H1 (cell line): ENCODE measurements around the gene SLC32A1. TPM values are rescaled to one million over a fixed set of nuclear protein-coding genes. Genes with fewer than 3 reads are reported as not detected.

Experiments
- CTCF ChIA-PET: fragments of 300-600 bp; sonication (Branson Sonifier 250); formaldehyde crosslinking; loops from one replicate; lab custom pipeline; 2021; ENCODE audit not compliant: partially characterized antibody; lab: Charles Lee
- POLR2A ChIA-PET: fragments of 300-600 bp; sonication (Branson Sonifier 250); formaldehyde crosslinking; loops from one replicate; lab custom pipeline; 2021; ENCODE audit warnings: inconsistent platforms; ENCODE audit not compliant: partially characterized antibody; lab: Charles Lee
- DNase-seq, 2 experiments: peaks; one replicate each; pipeline versions ENCODE4 v3.0.0 to v3.0.0-alpha.2; 2010 to 2022; ENCODE audit warnings: low spot score in 2 of 2, low read depth in 1 of 2, mixed read lengths in 1 of 2
- FAIRE-seq: peaks from 2 replicates; lab custom pipeline; 2011; peaks lifted over from hg19 to GRCh38; lab: Jason Lieb, UNC
- H2AFZ ChIP-seq: 2 replicates; pipeline ENCODE4 v1.8.1; 2012; ENCODE audit warnings: low read length, inconsistent platforms
- H2AK5ac ChIP-seq: 2 replicates; pipeline ENCODE4 v1.6.1; 2013; ENCODE audit warnings: low read depth, low read length
- H2BK120ac ChIP-seq: replicated peaks from 2 replicates; pipeline ENCODE3; 2013; ENCODE audit warnings: low read depth, low read length, inconsistent platforms
- H2BK12ac ChIP-seq: 2 replicates; pipeline ENCODE4 v1.6.1; 2013; ENCODE audit warnings: low read depth, low read length
- H2BK15ac ChIP-seq: 2 replicates; pipeline ENCODE4 v1.6.1; 2013; ENCODE audit warnings: low read length
- H2BK20ac ChIP-seq: 2 replicates; pipeline ENCODE4 v1.6.1; 2013; ENCODE audit warnings: low read length
- H2BK5ac ChIP-seq: 2 replicates; pipeline ENCODE4 v1.6.1; 2013; ENCODE audit warnings: low read depth, low read length
- H3K14ac ChIP-seq: 2 replicates; pipeline ENCODE4 v1.6.1; 2013; ENCODE audit warnings: inconsistent platforms; ENCODE audit not compliant: insufficient read length
- H3K18ac ChIP-seq: 2 replicates; pipeline ENCODE4 v1.6.1; 2013; ENCODE audit warnings: low read length; ENCODE audit errors: extremely low read depth
- H3K23ac ChIP-seq: 2 replicates; pipeline ENCODE4 v1.6.1; 2013; ENCODE audit warnings: inconsistent platforms; ENCODE audit not compliant: insufficient read length
- H3K23me2 ChIP-seq: 2 replicates; pipeline ENCODE4 v1.6.1; 2013; ENCODE audit warnings: low read depth, low read length
- H3K27ac ChIP-seq: 2 replicates; pipeline ENCODE4 v1.6.1; 2011; ENCODE audit warnings: low read depth, low read length, inconsistent platforms
- H3K27me3 ChIP-seq, 4 experiments: replicated peaks in 1 of 4; 1 replicate in 1 of 4; 2 replicates in 3 of 4; pipeline versions ENCODE4 v1.6.1 to v1.8.1; 2011 to 2013; ENCODE audit warnings: low read length in 3 of 4, mild to moderate bottlenecking in 3 of 4, inconsistent platforms in 2 of 4, mixed read lengths in 2 of 4, moderate library complexity in 1 of 4; ENCODE audit not compliant: control insufficient read depth in 3 of 4, insufficient read depth in 3 of 4; ENCODE audit errors: extremely low read depth in 1 of 4
- H3K36me3 ChIP-seq, 4 experiments: 2 replicates each; pipeline versions ENCODE4 v1.6.1 to v1.8.1; 2011 to 2013; ENCODE audit warnings: mild to moderate bottlenecking in 4 of 4, low read length in 3 of 4, moderate library complexity in 2 of 4, control low read depth in 1 of 4, inconsistent platforms in 1 of 4; ENCODE audit not compliant: insufficient read depth in 4 of 4, control insufficient read depth in 2 of 4
- H3K4ac ChIP-seq: replicated peaks from 2 replicates; pipeline ENCODE3; 2013; ENCODE audit warnings: low read length, low read depth, mixed read lengths, inconsistent platforms; ENCODE audit not compliant: insufficient read length
- H3K4me1 ChIP-seq, 4 experiments: replicated peaks in 1 of 4; 1 replicate in 1 of 4; 2 replicates in 3 of 4; pipeline versions ENCODE4 v1.6.1 to v1.8.1; 2011 to 2013; ENCODE audit warnings: low read length in 3 of 4, inconsistent platforms in 2 of 4, mixed read lengths in 1 of 4; ENCODE audit not compliant: insufficient read depth in 4 of 4, control insufficient read depth in 3 of 4
- H3K4me2 ChIP-seq, 2 experiments: 2 replicates each; pipeline versions ENCODE4 v1.6.1 to v1.8.1; 2011 to 2013; ENCODE audit warnings: low read depth in 2 of 2, low read length in 2 of 2, control low read depth in 1 of 2, inconsistent platforms in 1 of 2, mild to moderate bottlenecking in 1 of 2; ENCODE audit not compliant: insufficient read depth in 1 of 2
- H3K4me3 ChIP-seq, 4 experiments: fragments of 200-600, 300-600 bp in 1 of 4; sonication (generic), shearing (Covaris generic), sonication (Bioruptor Twin) in 1 of 4; 2 replicates each; pipeline versions ENCODE4 v1.5.1 to v1.8.1; 2011 to 2016; ENCODE audit warnings: low read length in 4 of 4, low read depth in 3 of 4, control low read depth in 2 of 4, inconsistent platforms in 2 of 4, mild to moderate bottlenecking in 2 of 4, mixed read lengths in 1 of 4, moderate library complexity in 1 of 4; ENCODE audit not compliant: insufficient read depth in 2 of 4; ENCODE audit errors: extremely low read depth in 1 of 4
- H3K56ac ChIP-seq: replicated peaks from 2 replicates; pipeline ENCODE3; 2013; ENCODE audit warnings: low read depth, mild to moderate bottlenecking, mixed read lengths, low read length, inconsistent platforms; ENCODE audit not compliant: insufficient read length
- H3K79me1 ChIP-seq: 2 replicates; pipeline ENCODE4 v1.6.1; 2013; ENCODE audit warnings: low read depth, low read length, control low read depth
- H3K79me2 ChIP-seq, 2 experiments: 2 replicates each; pipeline versions ENCODE4 v1.6.1 to v1.8.1; 2012 to 2013; ENCODE audit warnings: low read length in 2 of 2, mild to moderate bottlenecking in 2 of 2, inconsistent platforms in 1 of 2; ENCODE audit not compliant: insufficient read depth in 2 of 2, control insufficient read depth in 1 of 2
- H3K9ac ChIP-seq, 4 experiments: replicated peaks in 1 of 4; 1 replicate in 1 of 4; 2 replicates in 3 of 4; pipeline versions ENCODE4 v1.6.1 to v1.8.1; 2011 to 2013; ENCODE audit warnings: low read depth in 3 of 4, low read length in 3 of 4, control low read depth in 2 of 4, mild to moderate bottlenecking in 2 of 4, moderate library complexity in 2 of 4, inconsistent platforms in 1 of 4; ENCODE audit errors: extremely low read depth in 1 of 4
- H3K9me3 ChIP-seq, 2 experiments: 2 replicates each; pipeline versions ENCODE4 v1.6.1 to v1.8.1; 2012 to 2013; ENCODE audit warnings: mild to moderate bottlenecking in 2 of 2, moderate library complexity in 2 of 2, control low read depth in 1 of 2, inconsistent platforms in 1 of 2, low read depth in 1 of 2, low read length in 1 of 2, mixed read lengths in 1 of 2; ENCODE audit not compliant: insufficient read depth in 2 of 2
- H4K20me1 ChIP-seq, 2 experiments: replicated peaks in 1 of 2; 2 replicates each; pipeline versions ENCODE3 to v1.8.1; 2011 to 2013; ENCODE audit warnings: inconsistent platforms in 2 of 2, low read length in 2 of 2, mild to moderate bottlenecking in 1 of 2; ENCODE audit not compliant: insufficient read depth in 2 of 2, control insufficient read depth in 1 of 2
- H4K5ac ChIP-seq: 2 replicates; pipeline ENCODE4 v1.6.1; 2013; ENCODE audit warnings: low read length, low read depth, mixed read lengths, inconsistent platforms; ENCODE audit not compliant: insufficient read length
- H4K8ac ChIP-seq: 2 replicates; pipeline ENCODE4 v1.8.0; 2013; ENCODE audit warnings: mild to moderate bottlenecking, moderate library complexity, low read length, inconsistent platforms; ENCODE audit not compliant: insufficient read depth; ENCODE audit errors: extremely low read depth
- H4K91ac ChIP-seq: replicated peaks from 2 replicates; pipeline ENCODE3; 2013; ENCODE audit warnings: low read length, mixed read lengths, inconsistent platforms; ENCODE audit not compliant: insufficient read length
- CEBPB ChIP-seq: IDR thresholded peaks from 2 replicates; pipeline ENCODE4 v1.6.1; 2012; ENCODE audit warnings: low read depth, low read length
- EGR1 ChIP-seq: IDR thresholded peaks from 2 replicates; pipeline ENCODE4 v1.6.1; 2011; ENCODE audit warnings: low read depth, low read length, borderline replicate concordance
- FOSL1 ChIP-seq: IDR thresholded peaks from 2 replicates; pipeline ENCODE4 v1.6.1; 2011; ENCODE audit warnings: mild to moderate bottlenecking, low read depth, low read length, moderate library complexity; ENCODE audit not compliant: insufficient read depth
- JUN ChIP-seq: IDR thresholded peaks from 2 replicates; pipeline ENCODE4 v1.6.1; 2011; ENCODE audit warnings: low read depth, mild to moderate bottlenecking, improper control_type of control experiment, low read length
- JUND ChIP-seq: IDR thresholded peaks from 2 replicates; pipeline ENCODE4 v1.6.1; 2011; ENCODE audit warnings: mild to moderate bottlenecking, improper control_type of control experiment, low read length
- KDM1A ChIP-seq: fragments of 200-600, 300-600 bp; sonication (generic); IDR thresholded peaks from 2 replicates; pipeline ENCODE4 v1.7.1; 2016; ENCODE audit warnings: mild to moderate bottlenecking, low read length, borderline replicate concordance
- MAFK ChIP-seq: IDR thresholded peaks from 2 replicates; pipeline ENCODE4 v1.6.1; 2012; ENCODE audit warnings: low read depth, mild to moderate bottlenecking, improper control_type of control experiment, low read length
- TAF1 ChIP-seq: IDR thresholded peaks from 2 replicates; pipeline ENCODE4 v1.6.1; 2011; ENCODE audit warnings: mild to moderate bottlenecking, low read depth, low read length
- TAF7 ChIP-seq: optimal IDR thresholded peaks from 2 replicates; pipeline ENCODE3; 2011; ENCODE audit warnings: low read depth, mild to moderate bottlenecking, inconsistent platforms, low read length, moderate library complexity, borderline replicate concordance
- TEAD4 ChIP-seq: IDR thresholded peaks from 2 replicates; pipeline ENCODE4 v1.6.1; 2012; ENCODE audit warnings: low read depth, low read length, inconsistent platforms, mixed read lengths
- USF2 ChIP-seq: IDR thresholded peaks from 2 replicates; pipeline ENCODE4 v1.6.1; 2011; ENCODE audit warnings: low read length, improper control_type of control experiment
- ZNF274 ChIP-seq: IDR thresholded peaks from 2 replicates; pipeline ENCODE4 v1.7.0; 2012; ENCODE audit warnings: low read length, borderline replicate concordance; ENCODE audit errors: extremely low read depth
- WGBS, 2 experiments: shearing (Covaris generic) in 1 of 2; methylation state at CpG; one replicate each; pipeline versions ENCODE4 v1.1.6 to v1.1.7; 2013 to 2015; ENCODE audit warnings: low lambda C conversion rate in 2 of 2, mixed read lengths in 2 of 2, inconsistent platforms in 1 of 2, low coverage in 1 of 2, missing lambda C conversion rate in 1 of 2; ENCODE audit not compliant: insufficient replicate concordance in 2 of 2, insufficient coverage in 1 of 2, insufficient read length in 1 of 2; ENCODE audit errors: extremely low coverage in 1 of 2, missing lambda C conversion rate in 1 of 2; 5-methylcytosine and 5-hydroxymethylcytosine counted together
- polyA plus RNA-seq, 7 experiments: library from polyadenylated mRNA; depleted of rRNA in 3 of 7; stranded (reverse) in 5 of 7; unstranded in 2 of 7; fragments of >200 nt in 5 of 7; fragments of 200-250 nt in 2 of 7; gene quantifications; 1 replicate in 5 of 7; 2 replicates in 1 of 7; 4 replicates in 1 of 7; pipeline versions ENCODE4 v1.2.1 to v1.2.3, GENCODE V29; 2011 to 2013; ENCODE audit warnings: missing spikeins in 2 of 7, mixed read lengths in 2 of 7
- total RNA-seq: library from RNA; stranded (reverse); fragmentation: NEBNext Ultra II Directional; extraction: Animal tissue kit (Norgen Biotek cat#: 25700); gene quantifications from 2 replicates; pipeline ENCODE4 v1.2.1, GENCODE V29; 2021

Gene SLC32A1
- total and polyA plus RNA-seq, 2 of the 8 experiments (the other 6 are each of a cell fraction or from before 2014, with no cell fraction given) = 0.09 to 0.15 TPM

GRCh38 chr20:38776363-38776762 lies 52.1 kb downstream of the SLC32A1 start:
- no peaks in the 10 kb centered on the region; the same call in 1 of the 2 replicates for H3K23me2 ChIP-seq
- no peak overlapping the region for H2BK12ac ChIP-seq
- no peak overlapping the region for H3K56ac ChIP-seq
- no peak overlapping the region for H3K14ac ChIP-seq
- H3K9ac ChIP-seq = no peak overlapping the region
- ChIA-PET POLR2A (no interaction called here), CTCF (interaction anchor here (1.1 to 1.6 kb wide), 2 partner anchors 13 to 50 kb away, joined by 3 to 4 read pairs; no protein-coding TSS in a partner anchor)
- no peaks in the 10 kb centered on the region for H4K20me1 ChIP-seq
- H2BK20ac ChIP-seq = no peak overlapping the region
- no peak overlapping the region for H3K27ac ChIP-seq
- H4K91ac ChIP-seq = no peak overlapping the region
- H3K23ac ChIP-seq = no peak overlapping the region
- no peak overlapping the region for H3K18ac ChIP-seq
- H3K4me2 ChIP-seq = no peak overlapping the region
- no peak overlapping the region for H2BK15ac ChIP-seq
- H3K79me2 ChIP-seq = no peaks in the 10 kb centered on the region
- no peak overlapping the region for H4K8ac ChIP-seq
- H3K4me3 ChIP-seq = no peak overlapping the region
- no peak for DNase-seq
- peaks cover 0 to 3% of the 10 kb centered on the region in 2 experiments; a peak in 1 of 4 replicates for H3K9me3 ChIP-seq
- FAIRE-seq = no peak
- H3K4me1 ChIP-seq = peaks cover 3 to 8% (median 7%) of the 10 kb centered on the region in 4 experiments; a peak in 5 of 7 replicates
- H2AFZ ChIP-seq = no peak overlapping the region
- H3K27me3 ChIP-seq = no peaks in the 10 kb centered on the region
- H3K36me3 ChIP-seq = peaks cover 6 to 29% (median 16%) of the 10 kb centered on the region in 4 experiments; a peak in 6 of 8 replicates
- WGBS, 2 experiments = 91% methylated on average over 11 of the region's 11 CpGs; no CpG with 5 or more reads in 1 of the 2 experiments
- H2BK5ac ChIP-seq = no peak overlapping the region
- no peak overlapping the region for H4K5ac ChIP-seq
- H2BK120ac ChIP-seq = no peak overlapping the region
- no peaks in the 10 kb centered on the region; the same call in 1 of the 2 replicates for H3K79me1 ChIP-seq
- no peak overlapping the region for H3K4ac ChIP-seq
- TF ChIP-seq FOSL1 (no peak), JUND (no peak), KDM1A (no peak), CEBPB (no peak), TAF1 (no peak), USF2 (no peak), TAF7 (no peak), MAFK (no peak), JUN (no peak), ZNF274 (no peak), EGR1 (no peak), TEAD4 (no peak)
- no peak overlapping the region for H2AK5ac ChIP-seq
